Neuronal stem cell (in vitro differentiated cells): ENCODE measurements around the gene NAV1.
"Not testable (repeated sequence)": the region's sequence is repeated elsewhere in the genome, so short reads cannot be mapped to it uniquely, and the experiment has no call there.

Source experiments
- DNase-seq: peaks from one replicate; pipeline ENCODE4 v3.0.0-alpha.2; 2013; ENCODE audit warnings: low spot score
- H2AFZ ChIP-seq: one replicate; pipeline ENCODE4 v1.6.1; 2013; ENCODE audit warnings: mild to moderate bottlenecking, low read length, inconsistent platforms
- H2AK5ac ChIP-seq: 2 replicates; pipeline ENCODE4 v1.6.1; 2013; ENCODE audit warnings: low read depth, mild to moderate bottlenecking, inconsistent platforms, low read length, moderate library complexity, mixed read lengths
- H2BK120ac ChIP-seq: 2 replicates; pipeline ENCODE4 v1.6.1; 2013; ENCODE audit warnings: low read depth, mild to moderate bottlenecking, inconsistent platforms, low read length, moderate library complexity, mixed read lengths
- H2BK12ac ChIP-seq: one replicate; pipeline ENCODE4 v1.6.1; 2013; ENCODE audit warnings: low read length, inconsistent platforms
- H2BK15ac ChIP-seq: 2 replicates; pipeline ENCODE4 v1.6.1; 2013; ENCODE audit warnings: mild to moderate bottlenecking, low read length, inconsistent platforms, mixed read lengths
- H2BK5ac ChIP-seq: one replicate; pipeline ENCODE4 v1.6.1; 2013; ENCODE audit warnings: inconsistent platforms, mild to moderate bottlenecking, low read length, moderate library complexity
- H3K14ac ChIP-seq: one replicate; pipeline ENCODE4 v1.6.1; 2013; ENCODE audit warnings: low read length, inconsistent platforms
- H3K18ac ChIP-seq: 2 replicates; pipeline ENCODE4 v1.6.1; 2013; ENCODE audit warnings: low read length, inconsistent platforms
- H3K23ac ChIP-seq: 2 replicates; pipeline ENCODE4 v1.6.1; 2013; ENCODE audit warnings: low read depth, mild to moderate bottlenecking, mixed read lengths, low read length, inconsistent platforms; ENCODE audit not compliant: poor library complexity
- H3K27ac ChIP-seq: replicated peaks from 3 replicates; pipeline ENCODE4 v1.5.1; 2013; ENCODE audit warnings: low read length, inconsistent platforms
- H3K27me3 ChIP-seq, 3 experiments: 2 replicates each; pipeline ENCODE4 v1.6.1; 2013; ENCODE audit warnings: low read length in 3 of 3, mild to moderate bottlenecking in 2 of 3, inconsistent platforms in 1 of 3, low read depth in 1 of 3, mixed read lengths in 1 of 3, moderate library complexity in 1 of 3; ENCODE audit not compliant: control insufficient read depth in 3 of 3, insufficient read depth in 3 of 3
- H3K36me3 ChIP-seq, 2 donors: replicated peaks in 1 of 2; 2 replicates each; pipeline ENCODE4 v1.6.1; 2013; ENCODE audit warnings: low read length in 2 of 2; ENCODE audit not compliant: control insufficient read depth in 2 of 2, insufficient read depth in 2 of 2
- H3K4ac ChIP-seq: 2 replicates; pipeline ENCODE4 v1.6.1; 2013; ENCODE audit warnings: inconsistent platforms, mild to moderate bottlenecking, low read length, moderate library complexity
- H3K4me1 ChIP-seq, 2 donors: 1 replicate in 1 of 2; 2 replicates in 1 of 2; pipeline ENCODE4 v1.6.1; 2013; ENCODE audit warnings: low read length in 2 of 2, low read depth in 1 of 2; ENCODE audit not compliant: control insufficient read depth in 2 of 2, insufficient read depth in 1 of 2
- H3K4me2 ChIP-seq: one replicate; pipeline ENCODE4 v1.6.1; 2013; ENCODE audit warnings: mild to moderate bottlenecking, low read length, inconsistent platforms; ENCODE audit not compliant: insufficient read depth, poor library complexity, severe bottlenecking
- H3K4me3 ChIP-seq, 2 donors: 2 replicates each; pipeline ENCODE4 v1.5.1; 2013; ENCODE audit warnings: low read length in 2 of 2, mild to moderate bottlenecking in 2 of 2, inconsistent platforms in 1 of 2, moderate library complexity in 1 of 2
- H3K79me1 ChIP-seq: one replicate; pipeline ENCODE4 v1.6.1; 2013; ENCODE audit warnings: low read depth, mild to moderate bottlenecking, inconsistent platforms, low read length, moderate library complexity
- H3K9ac ChIP-seq: one replicate; pipeline ENCODE4 v1.6.1; 2013; ENCODE audit warnings: mild to moderate bottlenecking, low read depth, low read length, inconsistent platforms; ENCODE audit not compliant: poor library complexity
- H3K9me3 ChIP-seq, 2 donors: replicated peaks in 1 of 2; 2 replicates each; pipeline versions ENCODE3 to v1.6.1; 2013; ENCODE audit warnings: low read length in 2 of 2, mild to moderate bottlenecking in 2 of 2, inconsistent platforms in 1 of 2, low read depth in 1 of 2, mixed read lengths in 1 of 2, moderate library complexity in 1 of 2; ENCODE audit not compliant: control insufficient read depth in 2 of 2, insufficient read depth in 1 of 2
- H4K8ac ChIP-seq: one replicate; pipeline ENCODE4 v1.6.1; 2013; ENCODE audit warnings: low read depth, mild to moderate bottlenecking, inconsistent platforms, low read length, moderate library complexity
- H4K91ac ChIP-seq: one replicate; pipeline ENCODE4 v1.6.1; 2013; ENCODE audit warnings: low read length, low read depth, mild to moderate bottlenecking, inconsistent platforms; ENCODE audit not compliant: poor library complexity
- WGBS, 2 donors: extraction: QIAGEN DNeasy Blood & Tissue Kit; methylation state at CpG; one replicate each; pipeline ENCODE4 v1.1.7; 2013; ENCODE audit warnings: missing lambda C conversion rate in 2 of 2, mixed read lengths in 1 of 2; ENCODE audit not compliant: insufficient read length in 2 of 2, insufficient replicate concordance in 1 of 2; ENCODE audit errors: extremely low coverage in 2 of 2; 5-methylcytosine and 5-hydroxymethylcytosine counted together

The NAV1 gene

DNA sequence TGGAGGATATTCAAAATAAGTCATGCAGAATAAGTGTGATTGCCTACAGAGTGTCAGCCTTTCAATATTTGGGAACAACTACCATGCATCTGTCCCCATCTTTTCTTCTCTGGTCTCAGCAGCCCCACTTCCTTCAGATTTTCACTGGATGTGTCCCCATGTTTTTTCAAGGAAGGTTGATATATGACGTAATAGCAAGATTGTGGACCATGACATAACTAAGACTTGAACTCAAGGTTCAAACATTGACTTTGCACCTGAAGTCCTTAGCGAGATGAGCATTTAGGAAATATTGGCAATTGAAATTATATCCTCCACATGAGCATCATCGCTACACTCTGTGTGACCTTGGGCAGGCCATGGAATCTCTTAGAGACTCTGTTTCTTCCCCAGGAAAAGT, 5.8 kb downstream of the NAV1 start:
- H4K91ac ChIP-seq: no peak overlapping the region
- no peak overlapping the region for H3K4me3 ChIP-seq
- H2BK15ac ChIP-seq: no peak overlapping the region
- H3K27me3 ChIP-seq: peaks cover 1 to 35% (median 16%) of the 10 kb centered on the region in 3 experiments
- H3K9ac ChIP-seq: no peak overlapping the region
- no peak overlapping the region for H2BK120ac ChIP-seq
- H2BK12ac ChIP-seq: no peak overlapping the region
- H3K18ac ChIP-seq: no peak overlapping the region
- no peak overlapping the region for H4K8ac ChIP-seq
- no peak overlapping the region for H3K14ac ChIP-seq
- H2AFZ ChIP-seq: no peak overlapping the region
- H3K79me1 ChIP-seq: no peaks in the 10 kb centered on the region
- no CpG with 5 or more reads among the region's 3 CpGs for WGBS, 2 donors
- no peak overlapping the region for H3K4me2 ChIP-seq
- H3K9me3 ChIP-seq: peaks cover 0 to 8% of the 10 kb centered on the region in 2 donors
- H3K27ac ChIP-seq: no peak overlapping the region
- H2AK5ac ChIP-seq: no peak overlapping the region
- H3K36me3 ChIP-seq: no peaks in the 10 kb centered on the region
- peaks cover 3 to 4% of the 10 kb centered on the region in 2 donors for H3K4me1 ChIP-seq
- H3K23ac ChIP-seq: no peak overlapping the region
- no peak overlapping the region for H3K4ac ChIP-seq
- no peak overlapping the region for H2BK5ac ChIP-seq
- no peak for DNase-seq

- Histone ChIP-seq H3K27ac (no peak overlapping the region), H3K14ac (no peak overlapping the region), H3K79me1 (no peaks in the 10 kb centered on the region), H3K9ac (no peak overlapping the region), H3K27me3 (peaks cover 0 to 22% (median 4%) of the 10 kb centered on the region in 3 experiments), H3K9me3 (peaks cover 0 to 8% of the 10 kb centered on the region in 2 donors), H4K8ac (no peak overlapping the region), H2BK15ac (no peak overlapping the region), H2BK12ac (no peak overlapping the region), H2AFZ (peak overlapping the region; percentile 40), H4K91ac (no peak overlapping the region), H3K4ac (no peak overlapping the region), H3K23ac (no peak overlapping the region), H3K36me3 (no peaks in the 10 kb centered on the region), H2AK5ac (no peak overlapping the region), H3K4me3 (no peak overlapping the region), H3K18ac (no peak overlapping the region), H3K4me2 (no peak overlapping the region), H2BK5ac (no peak overlapping the region), H3K4me1 (peaks cover 0 to 3% of the 10 kb centered on the region in 2 donors), H2BK120ac (no peak overlapping the region)
- no peak for DNase-seq
- WGBS, 2 donors: no CpG with 5 or more reads among the region's 9 CpGs
These were observed 7.0 kb downstream of the NAV1 start for GRCh38 chr1:201545851-201546492.

GRCh38 chr1:201549522-201549921, 10.6 kb downstream of the NAV1 start:
- H3K4me3 ChIP-seq, H3K9me3 ChIP-seq, H2BK120ac ChIP-seq, H3K36me3 ChIP-seq, H2BK5ac ChIP-seq, H3K14ac ChIP-seq, H3K4ac ChIP-seq, H3K4me1 ChIP-seq, H4K8ac ChIP-seq, H3K23ac ChIP-seq, H3K4me2 ChIP-seq, H3K79me1 ChIP-seq, H2BK12ac ChIP-seq, H3K18ac ChIP-seq, H2BK15ac ChIP-seq, H3K27me3 ChIP-seq, H4K91ac ChIP-seq, H2AFZ ChIP-seq, H3K27ac ChIP-seq, H3K9ac ChIP-seq, H2AK5ac ChIP-seq, DNase-seq: not testable (repeated sequence)
- no CpG with 5 or more reads among the region's 5 CpGs for WGBS, 2 donors

DNA sequence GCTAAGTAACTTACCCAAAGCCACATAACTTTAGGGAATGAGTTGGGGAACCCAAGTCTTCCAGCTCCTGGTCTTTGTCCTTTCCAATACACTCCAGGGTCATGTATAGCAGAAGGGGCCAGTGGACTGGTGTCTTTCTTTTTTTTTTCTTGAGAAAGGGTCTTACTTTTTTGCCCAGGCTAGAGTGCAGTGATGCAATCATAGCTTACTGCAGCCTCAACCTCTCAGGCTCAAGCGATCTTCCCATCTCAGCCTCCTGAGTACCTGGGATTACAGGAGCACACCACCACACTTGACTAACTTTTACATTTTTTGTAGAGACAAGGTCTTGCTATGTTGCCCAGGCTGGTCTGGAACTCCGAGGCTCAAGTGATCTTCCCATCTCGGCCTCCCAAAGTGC, 12.2 kb downstream of the NAV1 start:
- Histone ChIP-seq H2AK5ac (no peak overlapping the region), H2BK120ac (no peak overlapping the region)
- WGBS, 2 donors: no CpG with 5 or more reads among the region's 3 CpGs

More for the DNA sequence above, 12.2 kb downstream of the NAV1 start:
- no peak overlapping the region for H3K18ac ChIP-seq
- H3K27ac ChIP-seq: no peak overlapping the region
- H3K14ac ChIP-seq: no peak overlapping the region
- no peak overlapping the region for H2BK15ac ChIP-seq
- DNase-seq: no peak
- H3K9me3 ChIP-seq: no peaks in the 10 kb centered on the region
- H3K27me3 ChIP-seq: no peaks in the 10 kb centered on the region
- peaks cover 0 to 8% of the 10 kb centered on the region in 2 donors for H3K4me1 ChIP-seq
- no peak overlapping the region for H4K8ac ChIP-seq
- no peak overlapping the region for H4K91ac ChIP-seq
- H3K4ac ChIP-seq: no peak overlapping the region
- no peak overlapping the region for H2BK12ac ChIP-seq
- H3K36me3 ChIP-seq: no peaks in the 10 kb centered on the region
- no peak overlapping the region for H2AFZ ChIP-seq
- no peak overlapping the region for H2BK5ac ChIP-seq
- no peak overlapping the region for H3K4me2 ChIP-seq
- H3K9ac ChIP-seq: no peak overlapping the region
- peak overlapping the region in 1 of 2 donors; percentile 42 for H3K4me3 ChIP-seq
- no peaks in the 10 kb centered on the region for H3K79me1 ChIP-seq
- no peak overlapping the region for H3K23ac ChIP-seq
